ENCODE results near the gene NOXO1.

GRCh38 chr16:2023092-2024031 is 42.1 kb upstream of the NOXO1 start:
- peak in 2 of 4 donors; percentile 49 to 65 for TF ChIP-seq POLR2A (IDR thresholded peaks at IDR 0.05)
- peak; percentile 99 to 100 (median 99) for TF ChIP-seq CTCF (IDR thresholded peaks at IDR 0.05)
- TF ChIP-seq EP300 (IDR thresholded peaks at IDR 0.05) = no peak
- peak; percentile 67 to 73 for TF ChIP-seq POLR2AphosphoS5 (IDR thresholded peaks at IDR 0.05)

Measured in upper lobe of left lung (tissue), 4 donors.